Measurements from ENCODE around the gene SNRPD1. TPM values are rescaled to one million over a fixed set of nuclear protein-coding genes. Genes with fewer than 3 reads are reported as not detected.

Gene SNRPD1
- total and polyA plus RNA-seq, 2 donors from 2014 or later: 43.1 to 63.6 TPM

GRCh38 chr18:21662581-21662980 lies 50.5 kb downstream of the SNRPD1 start:
- no peak for FAIRE-seq
- intact Hi-C loops (cut with DNase I): no loop called here

GRCh38 chr18:21663578-21663977 lies 51.5 kb downstream of the SNRPD1 start:
- no peaks in the 10 kb centered on the region for H3K36me3 ChIP-seq (ENCODE audit: control insufficient read depth in 2 of 3, insufficient read depth in 3 of 3, low read length in 3 of 3)
- intact Hi-C loops (cut with DNase I): no loop called here
- no peaks in the 10 kb centered on the region for H3K4me1 ChIP-seq (ENCODE audit: control insufficient read depth in 2 of 3, insufficient read depth in 2 of 3, low read depth in 1 of 3, low read length in 3 of 3)
- no peak overlapping the region for H3K9ac ChIP-seq (ENCODE audit: low read length in 3 of 3)
- no peak overlapping the region for H3K4me3 ChIP-seq (ENCODE audit: low read length in 3 of 3)
- FAIRE-seq (no peak), DNase-seq (no peak)
- no peaks in the 10 kb centered on the region for H3K9me3 ChIP-seq (ENCODE audit: control insufficient read depth in 2 of 3, insufficient read depth in 1 of 3, low read length in 3 of 3)
- no peak for TF ChIP-seq CTCF (IDR thresholded peaks at IDR 0.05; ENCODE audit: borderline replicate concordance, extremely low read depth, insufficient read depth)
- H3K27me3 ChIP-seq (ENCODE audit: control insufficient read depth, insufficient read depth, low read length): no peaks in the 10 kb centered on the region
- H3K27ac ChIP-seq (ENCODE audit: low read depth in 2 of 2, low read length in 2 of 2): no peak overlapping the region

More at GRCh38 chr18:21662581-21662980, 50.5 kb downstream of the SNRPD1 start:
- H3K4me1 ChIP-seq (ENCODE audit: control insufficient read depth in 2 of 3, insufficient read depth in 2 of 3, low read depth in 1 of 3, low read length in 3 of 3): no peaks in the 10 kb centered on the region
- TF ChIP-seq CTCF (IDR thresholded peaks at IDR 0.05; ENCODE audit: borderline replicate concordance, extremely low read depth, insufficient read depth): no peak
- peak in 3 of 5 donors; percentile 21 to 52 (median 40) for DNase-seq
- no peak overlapping the region for H3K27ac ChIP-seq (ENCODE audit: low read depth in 2 of 2, low read length in 2 of 2)
- no peak overlapping the region for H3K9ac ChIP-seq (ENCODE audit: low read length in 3 of 3)
- H3K9me3 ChIP-seq (ENCODE audit: control insufficient read depth in 2 of 3, insufficient read depth in 1 of 3, low read length in 3 of 3): no peaks in the 10 kb centered on the region
- H3K36me3 ChIP-seq (ENCODE audit: control insufficient read depth in 2 of 3, insufficient read depth in 3 of 3, low read length in 3 of 3): no peaks in the 10 kb centered on the region
- no peak overlapping the region for H3K4me3 ChIP-seq (ENCODE audit: low read length in 3 of 3)
- no peaks in the 10 kb centered on the region for H3K27me3 ChIP-seq (ENCODE audit: control insufficient read depth, insufficient read depth, low read length)

GRCh38 chr18:21664069-21664468 lies 52.0 kb downstream of the SNRPD1 start:
- no peak overlapping the region for H3K27ac ChIP-seq (ENCODE audit: low read depth in 2 of 2, low read length in 2 of 2)
- no peaks in the 10 kb centered on the region for H3K27me3 ChIP-seq (ENCODE audit: control insufficient read depth, insufficient read depth, low read length)
- FAIRE-seq: no peak
- no peaks in the 10 kb centered on the region for H3K4me1 ChIP-seq (ENCODE audit: control insufficient read depth in 2 of 3, insufficient read depth in 2 of 3, low read depth in 1 of 3, low read length in 3 of 3)
- no peaks in the 10 kb centered on the region for H3K9me3 ChIP-seq (ENCODE audit: control insufficient read depth in 2 of 3, insufficient read depth in 1 of 3, low read length in 3 of 3)
- TF ChIP-seq CTCF (IDR thresholded peaks at IDR 0.05; ENCODE audit: borderline replicate concordance, extremely low read depth, insufficient read depth): no peak
- H3K4me3 ChIP-seq (ENCODE audit: low read length in 3 of 3): no peak overlapping the region
- H3K36me3 ChIP-seq (ENCODE audit: control insufficient read depth in 2 of 3, insufficient read depth in 3 of 3, low read length in 3 of 3): no peaks in the 10 kb centered on the region
- DNase-seq: no peak
- no peak overlapping the region for H3K9ac ChIP-seq (ENCODE audit: low read length in 3 of 3)
- intact Hi-C loops (cut with DNase I): no loop called here

GRCh38 chr18:21669736-21670285 lies 57.7 kb downstream of the SNRPD1 start:
- intact Hi-C loops (cut with DNase I): no loop called here
- H3K27ac ChIP-seq (ENCODE audit: low read depth in 2 of 2, low read length in 2 of 2): no peak overlapping the region
- H3K4me1 ChIP-seq (ENCODE audit: control insufficient read depth in 2 of 3, insufficient read depth in 2 of 3, low read depth in 1 of 3, low read length in 3 of 3): no peaks in the 10 kb centered on the region
- H3K9me3 ChIP-seq (ENCODE audit: control insufficient read depth in 2 of 3, insufficient read depth in 1 of 3, low read length in 3 of 3): no peaks in the 10 kb centered on the region
- H3K36me3 ChIP-seq (ENCODE audit: control insufficient read depth in 2 of 3, insufficient read depth in 3 of 3, low read length in 3 of 3): no peaks in the 10 kb centered on the region
- DNase-seq (peak in 2 of 5 donors; percentile 1 to 11), FAIRE-seq (no peak)
- no peak overlapping the region for H3K9ac ChIP-seq (ENCODE audit: low read length in 3 of 3)
- no peak for TF ChIP-seq CTCF (IDR thresholded peaks at IDR 0.05; ENCODE audit: borderline replicate concordance, extremely low read depth, insufficient read depth)
- no peaks in the 10 kb centered on the region for H3K27me3 ChIP-seq (ENCODE audit: control insufficient read depth, insufficient read depth, low read length)
- H3K4me3 ChIP-seq (ENCODE audit: low read length in 3 of 3): no peak overlapping the region
